Endothelial cell of umbilical vein (primary cell): Measurements from ENCODE around the gene CPLX1.

Experiments used
- CTCF ChIP-seq, 2 donors: IDR thresholded peaks; 1 replicate in 1 of 2; 2 replicates in 1 of 2; pipeline ENCODE4 v1.5.1; 2011; ENCODE audit warnings: low read length in 2 of 2, mild to moderate bottlenecking in 2 of 2, moderate library complexity in 2 of 2, control low read depth in 1 of 2, inconsistent platforms in 1 of 2, low read depth in 1 of 2; ENCODE audit not compliant: insufficient read depth in 1 of 2; ENCODE audit errors: extremely low read depth in 1 of 2
- EZH2 ChIP-seq: IDR thresholded peaks from 2 replicates; pipeline ENCODE4 v1.6.1; 2012; ENCODE audit warnings: borderline replicate concordance, low read depth, mild to moderate bottlenecking, moderate library complexity, low read length, inconsistent platforms; ENCODE audit not compliant: severe bottlenecking
- FOS ChIP-seq: IDR thresholded peaks from 2 replicates; pipeline ENCODE4 v1.6.1; 2011; ENCODE audit warnings: mild to moderate bottlenecking, low read length, moderate library complexity, borderline replicate concordance; ENCODE audit not compliant: insufficient read depth
- GATA2 ChIP-seq: IDR thresholded peaks from 2 replicates; pipeline ENCODE4 v1.7.0; 2011; ENCODE audit warnings: low read depth, mild to moderate bottlenecking, moderate library complexity, mixed read lengths, low read length; ENCODE audit not compliant: insufficient read length, insufficient read depth
- JUN ChIP-seq: IDR thresholded peaks from 2 replicates; pipeline ENCODE4 v1.6.1; 2011; ENCODE audit warnings: borderline replicate concordance, low read depth; ENCODE audit not compliant: insufficient read length, insufficient read depth
- MAX ChIP-seq: IDR thresholded peaks from 2 replicates; pipeline ENCODE4 v1.6.1; 2011; ENCODE audit not compliant: insufficient read depth, insufficient read length
- MYC ChIP-seq: IDR thresholded peaks from one replicate; pipeline ENCODE4 v1.6.1; 2011; ENCODE audit warnings: mild to moderate bottlenecking, low read depth, low read length
- POLR2A ChIP-seq: IDR thresholded peaks from 2 replicates; pipeline ENCODE4 v1.6.1; 2012; ENCODE audit warnings: low read depth, mild to moderate bottlenecking, control low read depth, low read length
- POLR2AphosphoS5 ChIP-seq: IDR thresholded peaks from 2 replicates; pipeline ENCODE4 v1.6.1; 2012; ENCODE audit warnings: low read depth, mild to moderate bottlenecking, control low read depth, low read length, moderate library complexity; ENCODE audit not compliant: insufficient read depth

- TF ChIP-seq POLR2A (no peak), CTCF (IDR thresholded peaks at IDR 0.05; ENCODE audit: extremely low read depth in 1 of 2, insufficient read depth in 1 of 2, low read depth in 1 of 2, low read length in 2 of 2) (no peak), POLR2AphosphoS5 (no peak), EZH2 (no peak), MAX (no peak), GATA2 (no peak), MYC (no peak), FOS (no peak), JUN (no peak)
Measured at GRCh38 chr4:820230-821172, 5.4 kb downstream of the CPLX1 start.
